B cell (primary cell): ENCODE results near the gene PRKAG2. TPM values are rescaled to one million over a fixed set of nuclear protein-coding genes. Genes with fewer than 3 reads are reported as not detected.

Experiments used
- ATAC-seq: fragments of 200-7000 bp; cut with Tn5 transposase; one replicate; pipeline ENCODE4 v1.10.0; 2021; ENCODE audit warnings: low read depth, mild to moderate bottlenecking, moderate number of reproducible peaks, moderate library complexity
- CTCF ChIA-PET: fragments of 350-600 bp; sonication (Branson Sonifier 250); formaldehyde crosslinking; loops from one replicate; lab custom pipeline; 2021; ENCODE audit warnings: antibody characterized with exemption, inconsistent platforms; lab: Charles Lee
- POLR2A ChIA-PET: fragments of 350-600 bp; sonication (Branson Sonifier 250); formaldehyde crosslinking; loops from one replicate; lab custom pipeline; 2021; ENCODE audit warnings: antibody characterized with exemption; lab: Charles Lee
- DNase-seq: peaks from one replicate; pipeline ENCODE4 v3.0.0; 2013
- H2AFZ ChIP-seq: 2 replicates; pipeline ENCODE4 v1.6.1; 2012; ENCODE audit warnings: mild to moderate bottlenecking, low read depth, low read length; ENCODE audit not compliant: insufficient read depth, poor library complexity, severe bottlenecking
- H3K27ac ChIP-seq, 2 donors: 1 replicate in 1 of 2; 2 replicates in 1 of 2; pipeline ENCODE4 v1.5.1; 2012 to 2013; ENCODE audit warnings: low read length in 2 of 2, mild to moderate bottlenecking in 2 of 2, moderate library complexity in 1 of 2
- H3K27me3 ChIP-seq, 4 experiments: fragments of 200-600 bp in 1 of 4; sonication (generic) in 1 of 4; replicated peaks in 1 of 4; 1 replicate in 2 of 4; 2 replicates in 2 of 4; pipeline versions ENCODE4 v1.6.1 to v1.7.0; 2013 to 2016; ENCODE audit warnings: low read length in 3 of 4, mild to moderate bottlenecking in 2 of 4, mixed read lengths in 1 of 4, moderate library complexity in 1 of 4; ENCODE audit not compliant: insufficient read depth in 4 of 4, control insufficient read depth in 3 of 4; ENCODE audit errors: control extremely low read depth in 1 of 4
- H3K36me3 ChIP-seq, 2 experiments: replicated peaks in 1 of 2; 1 replicate in 1 of 2; 2 replicates in 1 of 2; pipeline versions ENCODE4 v1.6.1 to v1.7.1; 2013; ENCODE audit warnings: low read length in 1 of 2; ENCODE audit not compliant: insufficient read depth in 2 of 2, control insufficient read depth in 1 of 2; ENCODE audit errors: control extremely low read depth in 1 of 2, extremely low read depth in 1 of 2
- H3K4me1 ChIP-seq, 2 donors: fragments of 200-600 bp in 1 of 2; sonication (generic) in 1 of 2; 1 replicate in 1 of 2; 2 replicates in 1 of 2; pipeline versions ENCODE4 v1.5.1 to v1.6.1; 2013 to 2017; ENCODE audit warnings: low read length in 2 of 2; ENCODE audit not compliant: control insufficient read depth in 2 of 2, insufficient read depth in 2 of 2
- H3K4me2 ChIP-seq: replicated peaks from 2 replicates; pipeline ENCODE3; 2012; ENCODE audit warnings: mild to moderate bottlenecking, low read depth, low read length; ENCODE audit not compliant: poor library complexity, severe bottlenecking
- H3K4me3 ChIP-seq, 5 experiments: fragments of 200-600 bp in 1 of 5; sonication (generic) in 1 of 5; 1 replicate in 3 of 5; 2 replicates in 2 of 5; pipeline versions ENCODE4 v1.5.1 to v1.7.0; 2011 to 2016; ENCODE audit warnings: low read length in 4 of 5, mild to moderate bottlenecking in 4 of 5, low read depth in 2 of 5, control low read depth in 1 of 5, moderate library complexity in 1 of 5; ENCODE audit not compliant: insufficient read depth in 1 of 5; ENCODE audit errors: control extremely low read depth in 1 of 5, extremely low read depth in 1 of 5
- H3K79me2 ChIP-seq: fragments of 200-600 bp; sonication (generic); one replicate; pipeline ENCODE4 v1.6.0; 2016; ENCODE audit warnings: low read length; ENCODE audit not compliant: control insufficient read depth, insufficient read depth
- H3K9ac ChIP-seq: fragments of 200-600 bp; sonication (generic); 2 replicates; pipeline ENCODE4 v1.6.1; 2017; ENCODE audit warnings: mild to moderate bottlenecking, low read length, moderate library complexity
- H3K9me3 ChIP-seq, 3 donors: one replicate each; pipeline versions ENCODE4 v1.6.1 to v1.7.1; 2013; ENCODE audit warnings: low read length in 2 of 3; ENCODE audit not compliant: control insufficient read depth in 2 of 3, insufficient read depth in 1 of 3; ENCODE audit errors: control extremely low read depth in 1 of 3
- H4K20me1 ChIP-seq: 2 replicates; pipeline ENCODE4 v1.6.0; 2012; ENCODE audit warnings: mild to moderate bottlenecking, low read length; ENCODE audit not compliant: insufficient read depth, control insufficient read depth, poor library complexity, severe bottlenecking
- H3K27ac Mint-ChIP-seq: one replicate; pipeline ENCODE4 v1.8.0; 2021; ENCODE audit warnings: mixed read lengths
- H3K27me3 Mint-ChIP-seq: one replicate; pipeline ENCODE4 v1.8.0; 2021; ENCODE audit warnings: mixed read lengths
- H3K4me1 Mint-ChIP-seq: one replicate; pipeline ENCODE4 v1.8.0; 2021; ENCODE audit warnings: mixed read lengths
- H3K4me3 Mint-ChIP-seq: one replicate; pipeline ENCODE4 v1.8.0; 2021; ENCODE audit warnings: mixed read lengths
- H3K9me3 Mint-ChIP-seq: one replicate; pipeline ENCODE4 v1.8.0; 2022; ENCODE audit warnings: mixed read lengths; ENCODE audit not compliant: insufficient read depth
- EZH2 ChIP-seq: IDR thresholded peaks from 2 replicates; pipeline ENCODE4 v1.6.1; 2012; ENCODE audit warnings: borderline replicate concordance, low read depth, mild to moderate bottlenecking, moderate library complexity, low read length; ENCODE audit not compliant: insufficient read depth, poor library complexity, severe bottlenecking
- WGBS: methylation state at CpG from one replicate; pipeline ENCODE4 v1.1.5; 2013; ENCODE audit warnings: missing lambda C conversion rate; ENCODE audit not compliant: insufficient coverage; 5-methylcytosine and 5-hydroxymethylcytosine counted together
- intact Hi-C: fragments of 100-400 bp; cut with micrococcal nuclease; formaldehyde crosslinking; loops from one replicate; pipeline ENCODE4 v1.10.0; 2022
- polyA plus RNA-seq: library from polyadenylated mRNA; depleted of rRNA; stranded (reverse); fragments of >200 nt; gene quantifications from 2 replicates; pipeline ENCODE4 v1.2.3, GENCODE V29; 2012
- total RNA-seq, 2 donors: library from RNA; stranded (reverse); fragments of 120-200 nt in 1 of 2; gene quantifications; 1 replicate in 1 of 2; 2 replicates in 1 of 2; pipeline versions ENCODE4 v1.2.3 to v1.2.4, GENCODE V29; 2013 to 2022
- TF ChIP-seq, protein P1 (sequence below): fragments of 200-600 bp; IDR thresholded peaks from one replicate; pipeline ENCODE4 v1.8.0; 2022; ENCODE audit warnings: antibody characterized with exemption, mild to moderate bottlenecking

The PRKAG2 gene
- total and polyA plus RNA-seq, 2 donors (not counting 1 experiment from before 2014, with no cell fraction given), result 22.1 to 56.3 TPM

DNA sequence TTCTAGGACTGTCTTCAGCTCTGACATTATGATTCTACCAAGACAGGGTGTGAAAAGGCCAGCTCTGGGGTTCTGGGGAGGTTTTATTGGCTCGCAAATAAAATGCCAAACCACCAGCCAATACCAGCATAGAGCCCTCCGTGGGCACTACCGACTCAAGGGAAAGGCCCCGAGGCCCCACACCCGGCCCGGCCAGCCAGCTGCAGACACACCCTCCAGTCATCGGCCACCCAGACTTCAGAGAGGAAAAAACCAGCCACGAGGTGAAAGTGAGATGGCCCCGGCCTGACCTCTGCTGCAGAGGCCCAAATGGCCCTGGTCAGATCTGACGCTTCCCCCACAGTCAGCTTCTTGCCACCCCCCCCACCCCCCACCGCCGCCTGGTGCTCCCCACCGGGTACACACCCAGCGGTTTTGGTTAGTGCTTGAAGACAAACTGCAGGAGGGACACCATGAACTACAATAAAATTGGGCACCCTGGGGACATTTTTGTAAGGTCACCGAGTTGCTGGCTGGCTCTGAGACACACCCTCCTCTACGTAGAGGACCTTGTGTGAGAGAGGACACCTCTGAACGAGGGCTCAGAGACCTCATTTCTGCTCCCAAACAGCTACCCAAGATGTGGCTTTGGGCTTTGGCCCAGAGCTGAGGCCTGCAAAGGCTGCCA, 79.9 kb downstream of the PRKAG2 start:
- ATAC-seq, result no peak
- Mint-ChIP-seq H3K4me3 (no peak overlapping the region), H3K9me3 (no peaks in the 10 kb centered on the region), H3K27ac (no peak overlapping the region), H3K4me1 (peaks cover 9% of the 10 kb centered on the region), H3K27me3 (no peaks in the 10 kb centered on the region)
- no peak overlapping the region for H3K4me3 ChIP-seq
- no peak overlapping the region for H2AFZ ChIP-seq
- peaks cover 0 to 9% of the 10 kb centered on the region in 2 donors for H3K4me1 ChIP-seq
- peaks cover 22% of the 10 kb centered on the region for H3K79me2 ChIP-seq
- no peak overlapping the region for H3K4me2 ChIP-seq
- CTCF ChIA-PET, result interaction anchor here (2.2 kb wide), 1 partner anchor 14 kb away, joined by 8 read pairs; no protein-coding TSS in a partner anchor
- peaks cover 0 to 5% of the 10 kb centered on the region in 2 experiments for H3K36me3 ChIP-seq
- no peak overlapping the region for H3K9ac ChIP-seq
- peaks cover 44% of the 10 kb centered on the region for H4K20me1 ChIP-seq
- intact Hi-C loops, result no loop called here
- no peak for TF ChIP-seq EZH2
- TF ChIP-seq, protein P1, sequence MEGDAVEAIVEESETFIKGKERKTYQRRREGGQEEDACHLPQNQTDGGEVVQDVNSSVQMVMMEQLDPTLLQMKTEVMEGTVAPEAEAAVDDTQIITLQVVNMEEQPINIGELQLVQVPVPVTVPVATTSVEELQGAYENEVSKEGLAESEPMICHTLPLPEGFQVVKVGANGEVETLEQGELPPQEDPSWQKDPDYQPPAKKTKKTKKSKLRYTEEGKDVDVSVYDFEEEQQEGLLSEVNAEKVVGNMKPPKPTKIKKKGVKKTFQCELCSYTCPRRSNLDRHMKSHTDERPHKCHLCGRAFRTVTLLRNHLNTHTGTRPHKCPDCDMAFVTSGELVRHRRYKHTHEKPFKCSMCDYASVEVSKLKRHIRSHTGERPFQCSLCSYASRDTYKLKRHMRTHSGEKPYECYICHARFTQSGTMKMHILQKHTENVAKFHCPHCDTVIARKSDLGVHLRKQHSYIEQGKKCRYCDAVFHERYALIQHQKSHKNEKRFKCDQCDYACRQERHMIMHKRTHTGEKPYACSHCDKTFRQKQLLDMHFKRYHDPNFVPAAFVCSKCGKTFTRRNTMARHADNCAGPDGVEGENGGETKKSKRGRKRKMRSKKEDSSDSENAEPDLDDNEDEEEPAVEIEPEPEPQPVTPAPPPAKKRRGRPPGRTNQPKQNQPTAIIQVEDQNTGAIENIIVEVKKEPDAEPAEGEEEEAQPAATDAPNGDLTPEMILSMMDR, result no peak
- no peak for DNase-seq
- POLR2A ChIA-PET, result no interaction called here
- H3K27ac ChIP-seq, result no peak overlapping the region
- 77% methylated on average over 12 of the region's 17 CpGs for WGBS
- no peaks in the 10 kb centered on the region for H3K27me3 ChIP-seq
- no peaks in the 10 kb centered on the region for H3K9me3 ChIP-seq

DNA sequence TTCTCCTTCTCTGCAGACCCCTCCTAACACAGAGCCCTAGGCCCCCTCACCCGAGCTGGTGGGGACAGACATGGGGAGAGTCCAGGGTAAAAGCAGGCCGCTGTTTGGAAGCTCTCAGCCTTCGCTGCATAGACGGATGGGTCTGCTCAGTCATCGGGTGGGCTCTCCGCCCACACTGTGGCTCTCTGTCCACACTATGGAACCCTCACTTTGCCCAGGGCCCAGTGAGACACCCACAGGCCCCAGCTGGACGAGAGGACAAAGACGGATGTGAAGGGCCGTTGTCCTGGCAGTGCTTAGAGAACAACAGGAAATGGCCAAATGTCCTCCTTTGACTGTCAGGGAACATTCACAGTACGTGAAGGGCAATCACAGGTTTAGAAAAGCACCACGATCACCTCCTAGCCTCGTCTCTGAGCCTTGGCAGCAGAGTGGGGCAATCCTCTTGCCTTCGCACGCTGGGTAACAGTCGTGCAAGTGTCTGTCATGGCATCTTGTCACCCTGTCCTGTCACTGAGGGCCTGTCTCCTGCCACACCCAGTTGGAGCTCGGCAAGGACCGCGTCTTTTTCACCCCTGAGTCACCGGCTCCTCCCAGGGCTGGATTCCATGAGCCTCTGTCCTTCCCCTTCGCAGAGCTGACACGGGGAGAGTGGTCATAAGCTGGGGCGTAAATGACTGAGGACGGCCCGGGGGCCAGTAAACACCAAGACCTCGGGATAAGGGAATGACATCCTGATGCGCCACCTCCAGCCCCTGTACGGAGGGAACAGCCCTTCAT, 80.6 kb downstream of the PRKAG2 start:
- Histone ChIP-seq H3K9me3 (no peaks in the 10 kb centered on the region), H3K9ac (no peak overlapping the region), H4K20me1 (peaks cover 48% of the 10 kb centered on the region), H3K27ac (no peak overlapping the region), H3K79me2 (peaks cover 22% of the 10 kb centered on the region), H3K27me3 (no peaks in the 10 kb centered on the region), H2AFZ (no peak overlapping the region), H3K4me1 (peaks cover 0 to 9% of the 10 kb centered on the region in 2 donors), H3K4me3 (no peak overlapping the region), H3K4me2 (no peak overlapping the region), H3K36me3 (peaks cover 0 to 5% of the 10 kb centered on the region in 2 experiments)
- Mint-ChIP-seq H3K4me1 (peaks cover 9% of the 10 kb centered on the region), H3K9me3 (no peaks in the 10 kb centered on the region), H3K4me3 (no peak overlapping the region), H3K27me3 (no peaks in the 10 kb centered on the region), H3K27ac (no peak overlapping the region)
- TF ChIP-seq EZH2, result no peak
- TF ChIP-seq, protein P1, result no peak
- CTCF ChIA-PET, result interaction anchor here (2.2 kb wide), 1 partner anchor 13 kb away, joined by 8 read pairs; no protein-coding TSS in a partner anchor
- ATAC-seq (no peak), DNase-seq (no peak)
- WGBS, result 97% methylated on average over 25 of the region's 27 CpGs
- POLR2A ChIA-PET, result no interaction called here
- intact Hi-C loops, result no loop called here
